LNCAP (cell line): ENCODE results near the gene NFATC3.

ENCODE experiments used
- TF ChIP-seq, protein P1 (sequence below): fragments of 450-650 bp; IDR thresholded peaks from 2 replicates; pipeline ENCODE4 v1.5.1; 2017; ENCODE audit warnings: mild to moderate bottlenecking

The NFATC3 gene

DNA sequence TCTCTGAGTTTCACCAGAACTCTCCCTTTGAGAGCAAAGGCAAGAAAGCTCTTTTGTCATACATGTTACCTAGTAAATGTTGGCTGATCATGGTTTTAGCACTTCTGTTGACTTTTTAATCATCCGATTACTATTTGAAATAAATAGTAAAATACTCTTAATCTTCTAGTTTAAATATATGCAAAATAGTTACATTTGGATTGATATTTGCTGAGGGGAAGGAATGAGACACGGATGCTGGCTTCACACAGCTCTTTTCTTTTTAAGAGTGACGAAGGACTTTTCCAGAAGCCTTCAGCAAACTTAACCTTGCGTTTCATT, 9.4 kb downstream of the NFATC3 start:
- TF ChIP-seq, protein P1, sequence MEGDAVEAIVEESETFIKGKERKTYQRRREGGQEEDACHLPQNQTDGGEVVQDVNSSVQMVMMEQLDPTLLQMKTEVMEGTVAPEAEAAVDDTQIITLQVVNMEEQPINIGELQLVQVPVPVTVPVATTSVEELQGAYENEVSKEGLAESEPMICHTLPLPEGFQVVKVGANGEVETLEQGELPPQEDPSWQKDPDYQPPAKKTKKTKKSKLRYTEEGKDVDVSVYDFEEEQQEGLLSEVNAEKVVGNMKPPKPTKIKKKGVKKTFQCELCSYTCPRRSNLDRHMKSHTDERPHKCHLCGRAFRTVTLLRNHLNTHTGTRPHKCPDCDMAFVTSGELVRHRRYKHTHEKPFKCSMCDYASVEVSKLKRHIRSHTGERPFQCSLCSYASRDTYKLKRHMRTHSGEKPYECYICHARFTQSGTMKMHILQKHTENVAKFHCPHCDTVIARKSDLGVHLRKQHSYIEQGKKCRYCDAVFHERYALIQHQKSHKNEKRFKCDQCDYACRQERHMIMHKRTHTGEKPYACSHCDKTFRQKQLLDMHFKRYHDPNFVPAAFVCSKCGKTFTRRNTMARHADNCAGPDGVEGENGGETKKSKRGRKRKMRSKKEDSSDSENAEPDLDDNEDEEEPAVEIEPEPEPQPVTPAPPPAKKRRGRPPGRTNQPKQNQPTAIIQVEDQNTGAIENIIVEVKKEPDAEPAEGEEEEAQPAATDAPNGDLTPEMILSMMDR, result no peak

DNA sequence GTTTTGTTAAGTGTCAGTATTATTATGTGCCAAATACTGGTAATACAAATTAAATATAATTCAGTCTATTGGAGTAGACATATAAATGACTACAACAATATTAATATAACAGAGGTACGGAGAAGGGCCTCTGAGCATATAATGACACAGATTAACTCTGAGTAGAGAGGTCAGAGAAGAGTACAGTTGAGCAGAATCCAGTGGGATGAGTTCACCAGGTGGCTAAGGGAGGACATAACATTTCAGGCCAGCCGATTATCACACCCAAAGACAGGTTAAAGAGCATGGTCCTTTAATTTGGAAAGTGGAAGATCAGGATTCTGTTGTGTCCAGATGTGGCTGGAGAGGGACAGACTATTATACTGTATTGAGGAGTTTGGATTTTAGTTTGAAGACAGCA, 11.3 kb downstream of the NFATC3 start:
- TF ChIP-seq, protein P1, result no peak

DNA sequence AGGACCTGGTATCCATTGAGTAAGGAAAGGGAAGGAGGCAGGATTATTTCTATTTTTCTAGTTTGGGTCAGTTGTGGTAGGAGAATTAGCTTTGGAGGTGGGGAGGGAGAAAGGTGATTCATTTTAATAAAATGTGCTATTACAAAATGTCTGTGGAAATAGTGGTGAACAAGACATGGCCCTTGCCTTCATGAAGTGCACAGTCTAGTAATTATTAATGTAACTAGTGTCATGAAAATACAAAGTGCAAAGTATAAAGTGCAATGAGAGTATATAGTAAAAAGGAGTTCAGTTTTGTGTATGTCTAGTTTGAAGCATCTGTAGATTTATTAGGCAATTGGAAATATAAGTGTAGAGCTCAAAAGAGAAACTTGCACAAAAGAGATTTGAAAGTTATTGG, 11.9 kb downstream of the NFATC3 start:
- TF ChIP-seq, protein P1, result no peak

DNA sequence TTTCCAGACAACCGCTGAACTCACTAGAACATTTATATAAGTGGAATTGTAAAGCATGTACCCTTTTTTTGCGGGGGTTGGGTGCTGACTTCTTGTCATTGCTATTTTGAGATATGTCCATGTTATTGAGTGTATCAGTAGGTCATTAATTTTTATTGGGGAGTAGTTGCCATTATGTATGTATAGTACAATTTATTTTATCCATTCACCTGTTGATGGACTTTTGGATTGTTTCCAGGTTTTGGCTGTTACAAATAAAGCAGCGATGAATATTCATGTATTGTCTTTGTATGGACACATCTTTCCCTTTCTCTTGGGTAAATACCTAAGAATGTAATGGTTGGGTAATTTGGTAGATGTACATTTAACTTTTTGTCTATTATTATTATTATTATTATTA, 12.7 kb downstream of the NFATC3 start:
- TF ChIP-seq, protein P1, result no peak

DNA sequence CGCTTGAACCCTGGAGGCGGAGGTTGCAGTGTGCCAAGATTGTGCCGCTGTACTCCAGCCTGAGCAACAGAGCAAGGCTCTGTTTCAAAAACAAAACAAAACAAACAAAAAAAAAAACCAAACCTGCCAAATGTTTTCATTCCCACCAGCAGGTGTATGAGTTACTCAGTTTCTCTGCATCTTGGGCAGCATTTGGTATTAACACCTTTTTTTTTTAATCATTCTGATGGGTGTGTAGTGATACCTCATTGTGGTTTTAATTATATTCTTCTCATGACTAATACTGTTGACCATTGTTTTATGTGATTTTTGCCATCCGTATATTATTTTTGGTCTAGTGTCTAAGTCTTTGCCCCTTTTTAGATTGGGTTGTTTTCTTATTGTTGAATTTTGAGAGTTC, 15.3 kb downstream of the NFATC3 start:
- TF ChIP-seq, protein P1, result no peak

DNA sequence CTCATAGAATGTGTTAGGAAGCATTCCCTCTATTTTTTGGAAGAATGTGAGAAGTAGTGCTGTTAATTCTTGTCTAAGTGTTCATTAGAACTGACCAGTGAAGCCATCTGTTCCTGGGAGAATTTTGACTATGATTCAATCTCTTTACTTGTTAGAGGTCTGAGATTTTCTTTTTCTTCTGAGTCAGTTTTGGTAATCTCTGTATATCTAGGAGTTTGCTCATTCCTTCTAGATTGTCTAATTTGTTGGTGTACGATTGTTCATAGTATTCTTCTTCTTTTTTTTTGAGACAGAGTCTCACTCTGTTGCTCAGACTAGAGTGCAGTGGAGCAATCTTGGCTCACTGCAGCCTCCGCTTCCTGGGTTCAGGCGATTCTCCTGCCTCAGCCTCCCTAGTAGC, 20.4 kb downstream of the NFATC3 start:
- TF ChIP-seq, protein P1, result no peak

DNA sequence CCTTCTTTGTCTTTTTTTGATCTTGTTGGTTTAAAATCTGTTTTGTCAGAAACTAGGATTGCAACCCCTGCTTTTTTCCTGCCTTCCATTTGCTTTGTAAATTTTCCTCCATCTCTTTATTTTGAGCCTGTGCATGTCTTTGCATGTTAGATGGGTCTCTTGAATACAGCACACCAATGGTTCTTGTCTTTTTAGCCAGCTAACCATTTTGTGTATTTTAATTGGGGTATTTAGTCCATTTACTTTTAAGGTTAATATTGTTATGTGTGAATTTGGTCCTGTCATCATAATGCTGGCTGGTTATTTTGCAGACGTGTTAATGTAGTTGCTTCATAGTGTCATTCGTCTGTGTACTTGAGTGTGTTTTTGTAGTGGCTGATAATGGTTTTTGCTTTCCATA, 26.2 kb downstream of the NFATC3 start:
- TF ChIP-seq, protein P1, result no peak

DNA sequence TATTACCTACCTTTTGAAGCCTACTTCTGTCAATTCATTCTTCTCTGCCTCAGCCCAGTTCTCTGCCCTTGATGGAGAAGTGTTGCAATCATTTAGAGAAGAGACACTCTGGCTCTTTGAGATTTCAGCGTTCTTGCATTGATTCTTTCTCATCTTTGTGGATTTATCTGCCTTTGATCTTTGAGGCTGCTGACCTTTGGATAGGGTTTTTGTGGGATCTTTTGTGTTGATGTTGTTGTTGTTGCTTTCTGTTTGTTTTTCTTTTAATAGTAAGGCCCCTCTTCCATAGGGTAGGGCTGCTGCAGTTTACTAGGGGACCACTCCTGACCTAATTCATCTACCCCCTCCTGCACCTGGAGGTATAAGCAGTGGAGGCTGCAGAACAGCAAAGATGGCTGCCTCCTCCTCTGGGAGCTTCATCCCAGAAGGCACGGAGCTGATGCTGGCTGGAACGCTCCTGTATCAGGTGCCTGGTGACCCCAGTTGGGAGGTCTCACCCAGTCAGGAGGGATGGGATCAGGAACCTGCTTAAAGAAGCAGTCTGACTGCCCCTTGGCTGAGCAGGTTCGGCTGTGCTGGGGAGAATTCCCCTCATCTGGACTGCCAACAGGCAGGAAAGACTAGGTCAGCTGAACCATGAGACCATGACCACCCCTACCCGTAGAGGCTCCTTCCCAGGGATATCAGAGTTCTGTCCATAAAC, 28.0 kb downstream of the NFATC3 start:
- TF ChIP-seq, protein P1, result no peak
